IPS-20b (cell line): Measurements from ENCODE around the gene CNMD.
"Not testable (repeated sequence)": the region's sequence is repeated elsewhere in the genome, so short reads cannot be mapped to it uniquely, and the experiment has no call there.

Source experiments
- H3K27ac ChIP-seq: one replicate; pipeline ENCODE4 v1.5.1; 2013; ENCODE audit warnings: low read length
- H3K27me3 ChIP-seq: 2 replicates; pipeline ENCODE4 v1.6.1; 2013; ENCODE audit warnings: mild to moderate bottlenecking, low read length, inconsistent platforms; ENCODE audit not compliant: insufficient read depth
- H3K36me3 ChIP-seq: 2 replicates; pipeline ENCODE4 v1.6.1; 2013; ENCODE audit warnings: low read depth, mild to moderate bottlenecking, inconsistent platforms, low read length, moderate library complexity; ENCODE audit not compliant: insufficient read depth
- H3K4me1 ChIP-seq: 2 replicates; pipeline ENCODE4 v1.6.1; 2013; ENCODE audit warnings: mild to moderate bottlenecking, control low read depth, inconsistent platforms, low read length, moderate library complexity; ENCODE audit not compliant: insufficient read depth
- H3K4me3 ChIP-seq: 2 replicates; pipeline ENCODE4 v1.5.1; 2013; ENCODE audit warnings: mild to moderate bottlenecking, low read length, inconsistent platforms
- H3K9ac ChIP-seq: 2 replicates; pipeline ENCODE4 v1.6.1; 2013; ENCODE audit warnings: low read depth, mild to moderate bottlenecking, inconsistent platforms, low read length, moderate library complexity
- H3K9me3 ChIP-seq: 2 replicates; pipeline ENCODE4 v1.6.1; 2013; ENCODE audit warnings: mild to moderate bottlenecking, low read depth, low read length, inconsistent platforms; ENCODE audit not compliant: insufficient read depth

The CNMD gene

GRCh38 chr13:52712385-52712784 lies 27.2 kb downstream of the CNMD start:
- Histone ChIP-seq H3K36me3 (peaks cover 40% of the 10 kb centered on the region), H3K4me3 (no peak overlapping the region), H3K9ac (no peak overlapping the region), H3K9me3 (peaks cover 5% of the 10 kb centered on the region; the same call in 1 of the 2 replicates), H3K4me1 (peaks cover 13% of the 10 kb centered on the region), H3K27ac (no peak overlapping the region), H3K27me3 (no peaks in the 10 kb centered on the region)

DNA sequence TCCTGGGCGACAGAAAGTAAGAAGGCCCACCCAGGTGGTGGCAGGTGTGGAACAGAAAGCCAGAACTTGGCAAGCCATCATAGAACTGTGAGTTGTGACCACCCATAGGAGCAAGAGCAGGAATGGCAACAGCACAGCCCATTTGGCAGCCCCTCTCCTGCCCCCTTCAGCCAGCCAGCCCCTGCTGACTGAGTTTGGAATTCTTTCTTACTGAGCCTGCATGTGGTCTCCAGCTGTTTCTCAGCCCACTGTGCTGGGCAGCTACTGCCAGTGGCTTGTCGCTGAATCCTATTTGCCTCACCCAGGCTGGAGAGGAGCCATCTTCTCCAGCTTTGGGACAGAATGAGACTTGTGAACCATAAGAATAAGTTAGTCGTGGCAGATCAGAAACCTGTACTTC lies 28.3 kb downstream of the CNMD start:
- Histone ChIP-seq H3K4me3 (no peak overlapping the region), H3K27me3 (no peaks in the 10 kb centered on the region), H3K36me3 (peaks cover 40% of the 10 kb centered on the region), H3K9me3 (no peaks in the 10 kb centered on the region), H3K9ac (no peak overlapping the region), H3K27ac (no peak overlapping the region), H3K4me1 (peaks cover 14% of the 10 kb centered on the region)

DNA sequence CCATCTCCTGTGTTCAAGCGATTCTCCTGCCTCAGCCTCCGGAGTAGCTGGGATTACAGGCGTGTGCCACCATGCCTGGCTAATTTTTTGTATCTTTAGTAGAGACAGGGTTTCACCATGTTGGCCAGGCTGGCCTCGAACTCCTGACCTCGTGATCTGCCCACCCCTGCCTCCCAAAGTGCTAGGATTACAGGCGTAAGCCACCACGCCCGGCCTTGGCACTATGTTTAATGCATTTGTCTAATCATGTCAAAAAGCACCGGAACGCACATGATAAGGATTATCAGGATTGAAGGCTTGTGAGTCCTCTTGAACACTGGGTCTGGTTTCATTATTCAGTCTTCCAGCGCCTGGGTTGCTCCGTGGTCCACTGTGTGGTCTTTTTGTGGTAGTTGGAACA lies 31.4 kb downstream of the CNMD start:
- H3K9ac ChIP-seq, H3K27ac ChIP-seq, H3K27me3 ChIP-seq, H3K4me3 ChIP-seq, H3K9me3 ChIP-seq: not testable (repeated sequence)
- peaks cover 17% of the 10 kb centered on the region for H3K4me1 ChIP-seq
- H3K36me3 ChIP-seq = peaks cover 43% of the 10 kb centered on the region

- Histone ChIP-seq H3K27me3 (no peaks in the 10 kb centered on the region), H3K4me3 (no peak overlapping the region), H3K9ac (no peak overlapping the region), H3K4me1 (peaks cover 15% of the 10 kb centered on the region), H3K36me3 (peaks cover 47% of the 10 kb centered on the region), H3K9me3 (no peaks in the 10 kb centered on the region), H3K27ac (no peak overlapping the region)
Measured at GRCh38 chr13:52707375-52707774, 32.2 kb downstream of the CNMD start.

GRCh38 chr13:52706081-52706480 lies 33.5 kb downstream of the CNMD start:
- H3K9me3 ChIP-seq = no peaks in the 10 kb centered on the region
- H3K27ac ChIP-seq = no peak overlapping the region
- no peaks in the 10 kb centered on the region for H3K27me3 ChIP-seq
- peaks cover 4% of the 10 kb centered on the region for H3K4me1 ChIP-seq
- no peak overlapping the region for H3K4me3 ChIP-seq
- H3K9ac ChIP-seq = no peak overlapping the region
- peaks cover 35% of the 10 kb centered on the region for H3K36me3 ChIP-seq

DNA sequence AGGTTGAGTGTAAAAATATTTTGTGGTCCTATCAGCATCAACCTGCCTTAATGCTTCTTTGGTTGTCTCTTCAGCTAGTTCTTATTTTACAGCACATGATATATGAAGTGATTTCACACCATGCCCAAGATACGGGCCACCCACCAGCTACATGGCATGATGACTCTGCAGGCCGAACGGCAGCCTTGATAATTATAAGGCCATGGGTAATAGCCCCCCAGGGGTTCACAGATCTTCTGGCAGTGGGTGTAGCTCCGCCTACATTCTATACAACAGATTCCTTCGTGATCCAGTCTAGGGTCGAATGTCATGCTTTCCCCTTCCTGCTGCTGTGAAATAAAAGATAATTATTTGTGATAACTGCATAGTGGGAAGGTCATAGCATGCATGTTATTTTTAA lies 36.1 kb downstream of the CNMD start:
- Histone ChIP-seq H3K36me3 (peaks cover 16% of the 10 kb centered on the region), H3K27ac (no peak overlapping the region), H3K27me3 (no peaks in the 10 kb centered on the region), H3K4me3 (no peak overlapping the region), H3K9ac (no peak overlapping the region), H3K4me1 (peaks cover 4% of the 10 kb centered on the region), H3K9me3 (no peaks in the 10 kb centered on the region)

- Histone ChIP-seq H3K27ac (no peak overlapping the region), H3K4me1 (peaks cover 4% of the 10 kb centered on the region), H3K4me3 (no peak overlapping the region), H3K9ac (no peak overlapping the region), H3K27me3 (no peaks in the 10 kb centered on the region), H3K9me3 (no peaks in the 10 kb centered on the region), H3K36me3 (peaks cover 17% of the 10 kb centered on the region)
Measured at GRCh38 chr13:52701728-52702465, 37.7 kb downstream of the CNMD start.

- Histone ChIP-seq H3K27ac (no peak overlapping the region), H3K9ac (no peak overlapping the region), H3K9me3 (no peaks in the 10 kb centered on the region), H3K4me1 (no peaks in the 10 kb centered on the region), H3K36me3 (peaks cover 21% of the 10 kb centered on the region), H3K4me3 (no peak overlapping the region), H3K27me3 (no peaks in the 10 kb centered on the region)
Measured at GRCh38 chr13:52696566-52696965, 43.1 kb downstream of the CNMD start.

- Histone ChIP-seq H3K9me3 (no peaks in the 10 kb centered on the region), H3K27me3 (no peaks in the 10 kb centered on the region), H3K4me3 (no peak overlapping the region), H3K4me1 (no peaks in the 10 kb centered on the region), H3K36me3 (peaks cover 28% of the 10 kb centered on the region), H3K27ac (no peak overlapping the region), H3K9ac (no peak overlapping the region)
Measured at GRCh38 chr13:52695856-52696255, 43.8 kb downstream of the CNMD start.

DNA sequence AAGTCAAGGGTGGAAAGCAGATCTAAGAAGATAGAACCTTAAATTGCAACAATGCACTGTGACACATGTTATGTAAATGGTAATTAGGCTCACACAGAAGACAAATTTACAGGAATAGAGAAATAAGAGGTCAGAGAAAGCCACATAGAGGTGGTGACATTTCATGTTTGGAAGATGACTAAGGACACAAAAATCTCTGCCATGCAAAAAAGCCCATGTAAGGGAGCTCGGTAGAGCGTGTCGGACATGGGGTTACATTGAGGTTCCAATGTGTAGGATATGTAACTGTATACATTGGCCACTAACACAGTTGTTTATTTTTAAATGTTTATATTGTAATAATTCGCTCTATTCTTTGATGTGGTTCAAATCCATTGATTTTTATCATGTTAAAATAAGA lies 53.2 kb downstream of the CNMD start:
- H3K4me3 ChIP-seq = no peak overlapping the region
- no peaks in the 10 kb centered on the region for H3K4me1 ChIP-seq
- no peak overlapping the region for H3K9ac ChIP-seq
- no peak overlapping the region for H3K27ac ChIP-seq
- no peaks in the 10 kb centered on the region for H3K27me3 ChIP-seq
- H3K9me3 ChIP-seq = no peaks in the 10 kb centered on the region
- peaks cover 83% of the 10 kb centered on the region for H3K36me3 ChIP-seq

- not testable (repeated sequence) for H3K27ac ChIP-seq
Measured at GRCh38 chr13:52685806-52686205, 53.8 kb downstream of the CNMD start.

GRCh38 chr13:52677823-52678222 lies 61.8 kb downstream of the CNMD start:
- H3K9me3 ChIP-seq = no peaks in the 10 kb centered on the region
- H3K4me3 ChIP-seq = no peak overlapping the region
- no peak overlapping the region for H3K27ac ChIP-seq
- H3K36me3 ChIP-seq = peaks cover 82% of the 10 kb centered on the region
- no peaks in the 10 kb centered on the region for H3K27me3 ChIP-seq
- no peaks in the 10 kb centered on the region for H3K4me1 ChIP-seq
- H3K9ac ChIP-seq = no peak overlapping the region

More at GRCh38 chr13:52685806-52686205, 53.8 kb downstream of the CNMD start:
- not testable (repeated sequence) for H3K27me3 ChIP-seq, H3K9me3 ChIP-seq, H3K9ac ChIP-seq, H3K4me1 ChIP-seq, H3K4me3 ChIP-seq
- H3K36me3 ChIP-seq = peaks cover 83% of the 10 kb centered on the region
